SU-DHL-6 (cell line): ENCODE data around the gene TDP2.

ENCODE experiments used
- EZH2phosphoT487 ChIP-seq: fragments of 200-600 bp; sonication (generic), shearing (Covaris generic); conservative IDR thresholded peaks from 2 replicates; pipeline ENCODE4 v1.6.1; 2018; ENCODE audit warnings: mild to moderate bottlenecking, antibody characterized with exemption, low read length, moderate library complexity, mixed read lengths
- TF ChIP-seq, protein P1 (sequence below): fragments of 200-600 bp; sonication (generic); IDR thresholded peaks from one replicate; pipeline ENCODE4 v1.5.1; 2017; ENCODE audit warnings: antibody characterized with exemption, mild to moderate bottlenecking, low read length, moderate library complexity; ENCODE audit not compliant: insufficient read depth, poor library complexity, severe bottlenecking

GRCh38 chr6:24673625-24674024, 6.9 kb upstream of the TDP2 start:
- TF ChIP-seq, protein P1, sequence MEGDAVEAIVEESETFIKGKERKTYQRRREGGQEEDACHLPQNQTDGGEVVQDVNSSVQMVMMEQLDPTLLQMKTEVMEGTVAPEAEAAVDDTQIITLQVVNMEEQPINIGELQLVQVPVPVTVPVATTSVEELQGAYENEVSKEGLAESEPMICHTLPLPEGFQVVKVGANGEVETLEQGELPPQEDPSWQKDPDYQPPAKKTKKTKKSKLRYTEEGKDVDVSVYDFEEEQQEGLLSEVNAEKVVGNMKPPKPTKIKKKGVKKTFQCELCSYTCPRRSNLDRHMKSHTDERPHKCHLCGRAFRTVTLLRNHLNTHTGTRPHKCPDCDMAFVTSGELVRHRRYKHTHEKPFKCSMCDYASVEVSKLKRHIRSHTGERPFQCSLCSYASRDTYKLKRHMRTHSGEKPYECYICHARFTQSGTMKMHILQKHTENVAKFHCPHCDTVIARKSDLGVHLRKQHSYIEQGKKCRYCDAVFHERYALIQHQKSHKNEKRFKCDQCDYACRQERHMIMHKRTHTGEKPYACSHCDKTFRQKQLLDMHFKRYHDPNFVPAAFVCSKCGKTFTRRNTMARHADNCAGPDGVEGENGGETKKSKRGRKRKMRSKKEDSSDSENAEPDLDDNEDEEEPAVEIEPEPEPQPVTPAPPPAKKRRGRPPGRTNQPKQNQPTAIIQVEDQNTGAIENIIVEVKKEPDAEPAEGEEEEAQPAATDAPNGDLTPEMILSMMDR, result no peak
- no peak for TF ChIP-seq EZH2phosphoT487
